Right renal pelvis (tissue), 4 donors: Measurements from ENCODE around the gene FBXL20. TPM values are rescaled to one million over a fixed set of nuclear protein-coding genes. Genes with fewer than 3 reads are reported as not detected.

ENCODE experiments used
- DNase-seq, 4 donors: peaks; one replicate each; pipeline ENCODE4 v3.0.0-alpha.2; 2013; ENCODE audit warnings: low read depth in 4 of 4, low spot score in 3 of 4, missing footprints in 1 of 4
- polyA plus RNA-seq, 4 donors: library from polyadenylated mRNA; unstranded; fragments of 120-200 nt; gene quantifications; one replicate each; pipeline ENCODE4 v1.2.1, GENCODE V29; 2013; ENCODE audit not compliant: insufficient read length in 4 of 4

The FBXL20 gene
- polyA plus RNA-seq, 4 donors, result 12.7 to 14.8 (median 13.7) TPM

- no peak for DNase-seq
These were observed 172.0 kb downstream of the FBXL20 start for GRCh38 chr17:39229274-39229913.

DNA sequence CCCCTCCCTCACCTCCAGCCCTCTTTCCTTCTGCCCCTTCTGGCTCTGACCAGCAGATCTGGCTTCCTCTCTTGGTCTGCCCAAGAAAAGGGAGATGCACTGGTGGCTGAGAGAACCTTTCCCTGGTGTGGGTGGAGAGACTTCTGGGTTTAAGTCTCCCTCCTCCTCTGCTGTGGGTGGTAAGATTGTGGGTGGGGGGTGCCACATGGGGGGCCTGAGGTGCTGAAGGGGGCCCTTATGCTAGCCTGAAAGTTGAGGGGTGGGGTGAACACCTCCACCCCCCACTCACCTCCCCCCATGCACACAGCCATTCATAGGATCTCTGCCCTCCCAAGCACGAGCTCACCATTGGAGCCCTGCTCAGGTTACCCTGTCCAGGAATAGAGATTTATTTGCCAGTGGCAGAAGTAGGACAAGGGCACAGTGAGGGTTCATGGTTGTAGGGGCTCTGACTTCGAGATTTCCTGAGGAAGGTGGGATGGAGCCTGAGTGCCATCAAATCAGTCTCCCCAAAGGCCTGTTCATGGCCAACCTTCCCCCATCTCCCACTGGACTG is 174.0 kb downstream of the FBXL20 start:
- DNase-seq, result no peak

DNA sequence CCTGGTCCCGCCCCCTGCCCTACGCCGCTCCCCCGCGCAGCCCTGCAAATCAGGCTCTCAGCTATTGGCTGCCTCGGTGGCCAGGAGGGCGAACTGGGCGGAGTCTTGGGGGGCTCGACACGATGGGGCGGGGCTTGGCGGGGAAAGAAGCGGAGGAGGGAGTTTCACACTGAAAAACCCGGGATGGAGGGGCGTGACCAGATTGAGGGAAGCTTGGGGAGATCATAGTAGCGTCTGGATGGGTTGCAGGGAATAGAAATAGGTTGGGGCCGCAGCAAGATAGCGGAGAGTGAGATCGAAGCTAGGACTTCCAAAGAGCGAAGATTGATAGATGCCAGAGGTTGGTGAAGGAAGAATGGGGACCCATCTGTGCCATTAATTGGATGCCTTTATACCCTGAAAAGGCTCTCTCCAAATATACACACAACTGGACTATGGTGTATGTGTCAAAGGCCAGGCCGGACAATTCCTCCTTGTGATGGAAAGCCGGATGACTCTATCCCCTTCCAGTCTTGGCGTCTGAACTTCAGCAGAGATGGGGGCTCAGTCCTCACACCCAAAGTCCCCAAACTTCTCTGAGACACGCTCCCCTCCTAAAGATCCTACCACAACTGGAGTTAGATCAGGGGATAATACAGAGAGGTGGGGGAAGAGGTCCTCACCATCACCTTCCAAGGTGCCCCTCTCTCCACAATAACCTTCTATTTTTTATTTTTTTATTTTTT is 175.3 kb downstream of the FBXL20 start:
- peak in 3 of 4 donors; percentile 73 to 81 (median 81) for DNase-seq

GRCh38 chr17:39225308-39225958 is 176.0 kb downstream of the FBXL20 start, which contains the start of gene STAC2:
Gene STAC2, minus strand, starts transcription at chr17:39225945. Its CDS starts 443 bp downstream, at chr17:39225502.
- DNase-seq, result no peak

- no peak for DNase-seq
These were observed 176.6 kb downstream of the FBXL20 start for GRCh38 chr17:39224778-39225307.

DNA sequence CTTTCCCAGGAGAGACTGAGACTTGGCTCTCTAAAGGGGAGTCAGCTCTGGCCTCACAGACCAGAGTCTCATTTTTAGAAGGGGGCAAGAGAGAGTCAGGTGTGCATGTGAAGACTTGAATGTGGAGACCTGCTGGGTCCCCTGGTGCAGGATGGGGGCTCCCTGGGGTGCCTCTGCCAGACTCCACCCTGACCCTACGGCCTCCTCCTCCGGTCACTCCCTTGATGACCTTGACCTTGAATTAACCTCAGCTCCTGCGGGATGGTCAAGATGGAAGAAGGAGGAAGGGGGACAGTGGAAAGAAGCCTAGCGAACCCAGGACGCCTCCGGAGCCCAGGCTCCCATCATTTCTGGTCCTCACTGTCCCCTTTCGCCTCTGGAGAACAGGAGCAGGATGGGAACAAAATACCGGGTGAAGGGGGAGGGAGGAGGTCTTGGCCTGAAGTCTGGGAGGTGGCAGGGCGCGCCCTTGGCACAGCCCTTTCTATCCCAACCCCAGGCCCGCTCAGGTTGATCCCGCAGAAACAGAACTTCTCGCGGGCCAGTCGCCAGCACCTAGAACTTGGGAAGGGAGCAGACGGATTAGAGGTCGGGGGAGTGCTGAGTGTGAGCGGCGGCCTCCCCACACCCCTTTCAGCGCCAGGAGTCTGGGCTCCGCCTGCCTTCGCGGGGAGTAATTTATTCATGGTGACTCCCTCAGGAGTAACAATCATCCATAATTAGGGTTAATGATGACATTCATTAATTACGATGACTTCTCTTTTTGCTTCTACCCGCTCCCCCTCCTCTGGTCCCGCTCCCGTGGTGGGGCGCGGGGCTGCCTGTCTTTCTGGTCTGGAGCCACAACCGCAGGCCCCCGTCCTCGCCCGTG is 177.3 kb downstream of the FBXL20 start:
- DNase-seq, result no peak

GRCh38 chr17:39222866-39223834 is 178.3 kb downstream of the FBXL20 start:
- no peak for DNase-seq

- no peak for DNase-seq
These were observed 179.3 kb downstream of the FBXL20 start for GRCh38 chr17:39222151-39222550.

GRCh38 chr17:39221572-39221971 is 179.9 kb downstream of the FBXL20 start:
- DNase-seq, result no peak

DNA sequence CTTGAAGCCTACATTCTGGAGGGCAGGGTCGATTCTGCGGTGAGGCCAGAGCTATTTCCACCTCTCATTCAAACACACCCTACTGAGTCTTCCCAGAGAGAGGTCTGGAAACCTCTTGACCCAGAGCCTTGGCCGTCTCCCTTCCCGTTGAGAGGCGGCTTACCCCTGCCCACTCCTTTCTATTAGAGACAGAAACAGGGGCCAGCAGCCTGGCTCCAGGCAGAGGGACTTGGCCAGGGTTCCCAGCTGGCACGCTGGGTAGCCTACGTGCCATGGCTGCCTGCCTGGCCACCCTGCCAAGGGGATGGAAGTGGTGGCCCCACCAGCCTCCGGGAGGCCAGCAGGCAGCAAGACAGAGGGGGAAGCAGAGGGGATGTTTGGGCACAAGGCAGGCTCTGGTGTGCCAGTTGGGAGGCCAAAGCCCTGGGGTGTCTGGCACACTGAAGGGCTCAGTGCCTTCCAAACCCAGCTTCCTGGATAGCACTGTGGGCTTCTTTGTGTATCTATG is 181.7 kb downstream of the FBXL20 start:
- no peak for DNase-seq

GRCh38 chr17:39218906-39219305 is 182.5 kb downstream of the FBXL20 start:
- no peak for DNase-seq

DNA sequence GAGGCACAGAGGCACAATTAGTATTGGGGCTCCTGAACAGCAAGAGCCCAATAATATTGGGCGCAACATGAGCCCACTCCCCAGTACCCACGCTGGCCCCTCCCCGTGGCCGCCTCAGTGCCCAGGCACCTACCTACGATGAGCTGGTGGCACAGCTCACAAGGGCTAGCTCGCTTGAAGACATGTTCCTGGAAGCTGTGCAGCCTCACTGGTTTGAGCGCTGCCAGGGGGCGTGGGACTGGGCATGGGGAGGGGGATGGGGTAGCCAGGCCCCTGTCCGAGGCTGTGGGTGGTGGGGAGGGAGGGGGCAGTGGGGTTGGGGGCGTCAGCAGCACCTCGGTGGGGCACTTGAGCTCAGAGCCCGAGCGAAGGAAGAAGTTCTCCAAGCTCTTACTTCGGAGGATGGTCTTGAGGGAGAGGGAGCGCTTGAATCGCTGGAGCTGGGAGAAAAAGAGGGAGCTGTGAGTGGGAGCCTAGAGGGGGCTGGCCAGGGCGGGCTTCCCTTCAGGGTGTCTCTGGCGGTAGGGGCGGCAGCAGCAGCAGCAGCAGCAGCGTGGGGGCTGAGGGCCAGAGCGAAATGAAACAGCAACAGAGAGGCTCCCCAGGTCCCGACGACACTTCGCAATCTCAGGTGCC is 183.6 kb downstream of the FBXL20 start:
- DNase-seq, result no peak

DNA sequence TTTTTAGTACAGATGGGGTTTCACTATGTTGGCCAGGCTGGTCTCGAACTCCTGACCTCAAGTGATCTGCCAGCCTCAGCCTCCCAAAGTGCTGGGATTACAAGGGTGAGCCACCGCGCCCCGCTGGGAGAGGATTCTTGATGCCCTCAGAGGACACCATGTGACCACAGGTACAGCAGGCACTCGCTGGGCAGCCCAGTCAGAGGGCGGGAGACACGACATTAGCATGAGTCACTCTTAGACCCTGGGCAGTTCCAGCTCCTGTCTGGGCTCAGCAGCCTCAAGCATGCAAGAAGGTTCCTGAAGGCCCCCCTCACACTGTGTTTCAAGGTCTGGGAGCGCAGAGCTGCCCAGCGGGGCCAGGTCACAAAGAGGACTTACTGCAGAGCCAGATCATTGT is 187.6 kb downstream of the FBXL20 start:
- DNase-seq, result no peak

GRCh38 chr17:39212841-39213480 is 188.5 kb downstream of the FBXL20 start:
- no peak for DNase-seq

GRCh38 chr17:39212195-39212810 is 189.1 kb downstream of the FBXL20 start:
- DNase-seq, result no peak

DNA sequence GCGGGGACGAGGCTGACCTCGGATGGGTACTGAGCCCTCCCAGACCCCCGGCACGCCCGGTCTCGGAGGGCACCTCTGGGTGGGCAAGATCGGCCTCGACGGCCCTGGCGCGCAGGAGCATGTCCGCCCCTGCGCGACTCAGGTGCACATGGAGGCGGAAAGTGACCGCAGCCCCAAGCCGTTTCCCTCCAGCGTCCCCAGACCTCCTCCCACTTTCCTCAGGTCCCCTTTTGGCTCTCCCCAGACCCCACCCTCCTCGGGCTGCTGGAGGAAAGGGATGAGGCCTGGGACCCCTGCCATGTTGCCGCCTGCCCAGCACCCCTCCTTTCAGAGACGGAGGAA is 191.4 kb downstream of the FBXL20 start:
- no peak for DNase-seq

- no peak for DNase-seq
These were observed 191.9 kb downstream of the FBXL20 start for GRCh38 chr17:39209317-39210092.
